GM12878 (cell line): ENCODE results near the gene DPYSL3. TPM values are rescaled to one million over a fixed set of nuclear protein-coding genes. Genes with fewer than 3 reads are reported as not detected.

Source experiments
- BCL3 ChIP-seq: IDR thresholded peaks from 2 replicates; pipeline ENCODE4 v1.6.1; 2011; ENCODE audit warnings: borderline replicate concordance, low read depth, mild to moderate bottlenecking, moderate library complexity, low read length; ENCODE audit not compliant: insufficient read depth, poor library complexity, severe bottlenecking
- CEBPZ ChIP-seq: fragments of 150-350 bp; IDR thresholded peaks from 2 replicates; pipeline ENCODE4 v1.6.1; 2016; ENCODE audit warnings: low read depth, low read length
- MXI1 ChIP-seq: fragments of 150-350 bp; IDR thresholded peaks from 2 replicates; pipeline ENCODE4 v1.6.1; 2011; ENCODE audit warnings: low read depth, mild to moderate bottlenecking, inconsistent platforms, low read length, improper control_type of control experiment
- SP1 ChIP-seq: IDR thresholded peaks from one replicate; pipeline ENCODE4 v1.6.1; 2011; ENCODE audit warnings: low read depth, low read length
- SPI1 ChIP-seq: IDR thresholded peaks from 2 replicates; pipeline ENCODE4 v1.6.1; 2011; ENCODE audit warnings: low read depth, mild to moderate bottlenecking, low read length, moderate library complexity, borderline replicate concordance; ENCODE audit not compliant: insufficient read depth
- polyA plus RNA-seq, 11 experiments: library from polyadenylated mRNA; depleted of rRNA in 4 of 11; unstranded in 6 of 11; stranded (reverse) in 5 of 11; fragments of >200 nt; fragmentation: Nextera tagmentation in 4 of 11; fragmentation: Illumina TruSeq in 1 of 11; extraction: Ambion mirVana in 4 of 11; extraction: Trizol in 1 of 11; gene quantifications; 1 replicate in 1 of 11; 2 replicates in 10 of 11; pipeline versions ENCODE4 v1.2.1 to v1.2.3, GENCODE V29; 2011 to 2016; ENCODE audit warnings: inconsistent platforms in 2 of 11, missing spikeins in 2 of 11, low read depth in 1 of 11
- total RNA-seq, 4 experiments: library from RNA; depleted of rRNA in 3 of 4; stranded (reverse); fragments of >200 nt in 3 of 4; fragmentation: Illumina TruSeq in 1 of 4; extraction: Trizol in 1 of 4; gene quantifications; 2 replicates each; pipeline versions ENCODE4 v1.2.1 to v1.2.3, GENCODE V29; 2013 to 2021
- TF ChIP-seq, protein P1 (sequence below): fragments of 450-650 bp; IDR thresholded peaks from 2 replicates; pipeline ENCODE4 v1.6.1; 2017; ENCODE audit warnings: low read depth, mild to moderate bottlenecking, moderate library complexity

DPYSL3 gene
- total and polyA plus RNA-seq, 10 of the 15 experiments (the other 5 are each of a cell fraction or from before 2014, with no cell fraction given) = 0.08 to 1.5 (median 0.45) TPM; not detected in 1

GRCh38 chr5:147523069-147523468 lies 13.2 kb upstream of the DPYSL3 start (continued):
- TF ChIP-seq, protein P1, sequence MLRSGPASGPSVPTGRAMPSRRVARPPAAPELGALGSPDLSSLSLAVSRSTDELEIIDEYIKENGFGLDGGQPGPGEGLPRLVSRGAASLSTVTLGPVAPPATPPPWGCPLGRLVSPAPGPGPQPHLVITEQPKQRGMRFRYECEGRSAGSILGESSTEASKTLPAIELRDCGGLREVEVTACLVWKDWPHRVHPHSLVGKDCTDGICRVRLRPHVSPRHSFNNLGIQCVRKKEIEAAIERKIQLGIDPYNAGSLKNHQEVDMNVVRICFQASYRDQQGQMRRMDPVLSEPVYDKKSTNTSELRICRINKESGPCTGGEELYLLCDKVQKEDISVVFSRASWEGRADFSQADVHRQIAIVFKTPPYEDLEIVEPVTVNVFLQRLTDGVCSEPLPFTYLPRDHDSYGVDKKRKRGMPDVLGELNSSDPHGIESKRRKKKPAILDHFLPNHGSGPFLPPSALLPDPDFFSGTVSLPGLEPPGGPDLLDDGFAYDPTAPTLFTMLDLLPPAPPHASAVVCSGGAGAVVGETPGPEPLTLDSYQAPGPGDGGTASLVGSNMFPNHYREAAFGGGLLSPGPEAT = no peak
- TF ChIP-seq MXI1 (no peak), SPI1 (no peak), BCL3 (no peak), CEBPZ (no peak), SP1 (no peak)
